Liver (tissue), 3 donors: Measurements from ENCODE around the gene ZNF687.

ENCODE experiments used
- ATF3 ChIP-seq: IDR thresholded peaks from 2 replicates; pipeline ENCODE4 v1.6.1; 2016; ENCODE audit warnings: antibody characterized with exemption
- CTCF ChIP-seq: fragments of 150-350 bp; IDR thresholded peaks from 2 replicates; pipeline ENCODE4 v1.5.1; 2017; ENCODE audit warnings: improper control_type of control experiment, low read depth, low read length; ENCODE audit not compliant: missing input control
- MAX ChIP-seq: IDR thresholded peaks from 2 replicates; pipeline ENCODE4 v1.6.1; 2016; ENCODE audit warnings: antibody characterized with exemption
- REST ChIP-seq: IDR thresholded peaks from 2 replicates; pipeline ENCODE4 v1.6.1; 2016; ENCODE audit warnings: antibody characterized with exemption, mild to moderate bottlenecking
- SP1 ChIP-seq: IDR thresholded peaks from 2 replicates; pipeline ENCODE4 v1.6.1; 2018; ENCODE audit warnings: antibody characterized with exemption, mild to moderate bottlenecking
- YY1 ChIP-seq: IDR thresholded peaks from 2 replicates; pipeline ENCODE4 v1.6.1; 2016; ENCODE audit warnings: antibody characterized with exemption, mild to moderate bottlenecking
- donor health status: healthy.
- donor health status: healthy.

GRCh38 chr1:151287341-151287699 is 5.2 kb downstream of the ZNF687 start:
- no peak for TF ChIP-seq CTCF
- TF ChIP-seq ATF3, result no peak
- no peak for TF ChIP-seq REST
- no peak for TF ChIP-seq YY1
- TF ChIP-seq MAX, result no peak
- no peak for TF ChIP-seq SP1
